H1 (cell line): ENCODE data around the gene MBNL2. TPM values are rescaled to one million over a fixed set of nuclear protein-coding genes. Genes with fewer than 3 reads are reported as not detected.

Source experiments
- CHD7 ChIP-seq: fragments of 300-600 bp; sonication (generic); IDR thresholded peaks from 2 replicates; pipeline ENCODE4 v1.7.1; 2012; ENCODE audit warnings: low read length, moderate library complexity, mild to moderate bottlenecking, inconsistent platforms; ENCODE audit not compliant: insufficient replicate concordance
- CTBP2 ChIP-seq: IDR thresholded peaks from 2 replicates; pipeline ENCODE4 v1.7.0; 2011; ENCODE audit warnings: borderline replicate concordance, mild to moderate bottlenecking, moderate library complexity, mixed read lengths, low read length; ENCODE audit not compliant: insufficient read depth, insufficient read length
- EZH2 ChIP-seq: fragments of 200-600 bp; sonication (generic); IDR thresholded peaks from 2 replicates; pipeline ENCODE4 v1.7.1; 2012; ENCODE audit warnings: low read depth, mild to moderate bottlenecking, moderate library complexity, low read length, inconsistent platforms; ENCODE audit not compliant: severe bottlenecking
- FOSL1 ChIP-seq: IDR thresholded peaks from 2 replicates; pipeline ENCODE4 v1.6.1; 2011; ENCODE audit warnings: mild to moderate bottlenecking, low read depth, low read length, moderate library complexity; ENCODE audit not compliant: insufficient read depth
- KDM4A ChIP-seq: IDR thresholded peaks from one replicate; pipeline ENCODE4 v1.7.1; 2012; ENCODE audit warnings: low read depth, mild to moderate bottlenecking, moderate library complexity, low read length, inconsistent platforms; ENCODE audit not compliant: severe bottlenecking
- POLR2A ChIP-seq, 2 experiments: IDR thresholded peaks; 1 replicate in 1 of 2; 2 replicates in 1 of 2; pipeline ENCODE4 v1.6.1; 2011; ENCODE audit warnings: low read depth in 2 of 2, low read length in 2 of 2, mild to moderate bottlenecking in 2 of 2; ENCODE audit errors: control extremely low read depth in 1 of 2
- RBBP5 ChIP-seq: IDR thresholded peaks from 2 replicates; pipeline ENCODE4 v1.7.1; 2012; ENCODE audit warnings: low read depth, mild to moderate bottlenecking, inconsistent platforms, low read length, moderate library complexity, borderline replicate concordance
- RXRA ChIP-seq: IDR thresholded peaks from 2 replicates; pipeline ENCODE4 v1.6.1; 2011; ENCODE audit warnings: low read depth, mild to moderate bottlenecking, low read length, moderate library complexity; ENCODE audit not compliant: insufficient read depth
- SRF ChIP-seq: IDR thresholded peaks from 2 replicates; pipeline ENCODE4 v1.6.1; 2011; ENCODE audit warnings: mild to moderate bottlenecking, low read depth, low read length, moderate library complexity
- YY1 ChIP-seq: IDR thresholded peaks from 2 replicates; pipeline ENCODE4 v1.6.1; 2011; ENCODE audit warnings: low read depth, mild to moderate bottlenecking, low read length
- polyA plus RNA-seq, 7 experiments: library from polyadenylated mRNA; depleted of rRNA in 3 of 7; stranded (reverse) in 5 of 7; unstranded in 2 of 7; fragments of >200 nt in 5 of 7; fragments of 200-250 nt in 2 of 7; gene quantifications; 1 replicate in 5 of 7; 2 replicates in 1 of 7; 4 replicates in 1 of 7; pipeline versions ENCODE4 v1.2.1 to v1.2.3, GENCODE V29; 2011 to 2013; ENCODE audit warnings: missing spikeins in 2 of 7, mixed read lengths in 2 of 7
- total RNA-seq: library from RNA; stranded (reverse); fragmentation: NEBNext Ultra II Directional; extraction: Animal tissue kit (Norgen Biotek cat#: 25700); gene quantifications from 2 replicates; pipeline ENCODE4 v1.2.1, GENCODE V29; 2021

Gene MBNL2
- total and polyA plus RNA-seq, 2 of the 8 experiments (the other 6 are each of a cell fraction or from before 2014, with no cell fraction given): 1.0 to 2.6 TPM

GRCh38 chr13:97432917-97433726 lies 211.0 kb downstream of the MBNL2 start (continued):
- TF ChIP-seq CHD7 (no peak), RBBP5 (no peak), YY1 (no peak), RXRA (no peak), SRF (no peak), CTBP2 (no peak), POLR2A (IDR thresholded peaks at IDR 0.05; ENCODE audit: control extremely low read depth in 1 of 2, low read depth in 2 of 2, low read length in 2 of 2) (peak in 1 of 2 experiments; percentile 75; a peak in 1 of 3 replicates), FOSL1 (no peak), KDM4A (no peak), EZH2 (no peak)
